ENCODE results near the gene PTGS1.
"Not testable (repeated sequence)": the region's sequence is repeated elsewhere in the genome, so short reads cannot be mapped to it uniquely, and the experiment has no call there.

The PTGS1 gene

DNA sequence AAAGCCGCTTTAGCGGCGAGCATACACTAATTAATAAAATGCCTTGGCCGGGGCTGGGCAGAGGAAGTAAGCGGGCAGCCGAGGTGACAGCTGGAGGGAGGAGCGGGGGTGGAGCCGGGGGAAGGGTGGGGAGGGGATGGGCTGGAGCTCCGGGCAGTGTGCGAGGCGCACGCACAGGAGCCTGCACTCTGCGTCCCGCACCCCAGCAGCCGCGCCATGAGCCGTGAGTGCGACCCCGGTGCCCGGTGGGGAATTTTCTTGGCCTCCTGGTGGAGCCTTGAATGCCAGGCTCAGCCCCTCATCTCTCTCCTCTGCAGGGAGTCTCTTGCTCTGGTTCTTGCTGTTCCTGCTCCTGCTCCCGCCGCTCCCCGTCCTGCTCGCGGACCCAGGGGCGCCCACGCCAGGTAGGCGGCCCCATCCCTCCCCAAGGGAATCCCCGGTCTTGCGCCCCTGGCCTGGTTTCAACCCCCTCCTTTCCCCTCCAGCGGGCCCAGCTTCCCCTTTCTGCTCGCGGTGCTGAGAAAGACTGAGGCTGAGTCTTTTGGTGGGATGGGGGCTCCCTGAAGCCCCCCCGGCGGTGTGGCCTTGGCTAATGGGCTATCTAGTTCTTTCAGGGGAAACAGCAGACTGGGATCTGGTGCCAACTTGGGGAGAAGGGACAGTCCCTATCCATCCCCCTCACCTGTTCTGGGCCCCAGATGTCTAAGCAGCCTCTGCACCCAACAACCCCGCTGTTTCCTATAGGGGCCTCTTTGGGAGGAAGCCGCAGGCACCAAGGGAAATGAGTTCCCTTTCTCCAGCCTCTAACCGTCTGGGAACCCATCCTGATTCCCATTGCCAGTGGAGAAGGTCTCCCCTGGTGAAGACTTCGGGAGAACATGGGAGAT is at the start of gene PTGS1:
Gene PTGS1, plus strand, starts transcription at position 156 of the 887 bp plus-strand sequence. Its CDS starts 61 bp downstream, at position 217.
- no peak for DNase-seq (ENCODE audit: low read depth in 2 of 2)

DNA sequence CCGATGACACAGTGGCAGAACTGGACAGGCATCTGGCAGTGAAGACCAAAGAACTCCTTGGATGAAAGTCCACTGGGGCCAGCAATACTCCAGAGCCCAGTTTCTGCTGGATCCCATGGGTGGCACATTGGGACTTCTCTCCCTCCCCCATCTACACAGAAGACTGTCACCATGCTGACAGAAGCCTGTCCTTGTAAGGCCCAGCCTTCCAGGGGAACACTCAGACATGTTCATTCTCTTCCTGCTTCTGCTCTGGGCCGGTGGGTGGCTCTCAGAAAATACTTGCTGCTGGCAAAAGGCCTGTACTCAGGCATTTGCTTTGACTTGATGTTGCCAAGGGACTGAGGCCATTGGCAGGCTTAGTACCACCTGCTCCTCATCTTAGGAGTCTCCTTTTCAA is 48.3 kb upstream of the PTGS1 start:
- DNase-seq (ENCODE audit: low read depth in 2 of 2): no peak

DNA sequence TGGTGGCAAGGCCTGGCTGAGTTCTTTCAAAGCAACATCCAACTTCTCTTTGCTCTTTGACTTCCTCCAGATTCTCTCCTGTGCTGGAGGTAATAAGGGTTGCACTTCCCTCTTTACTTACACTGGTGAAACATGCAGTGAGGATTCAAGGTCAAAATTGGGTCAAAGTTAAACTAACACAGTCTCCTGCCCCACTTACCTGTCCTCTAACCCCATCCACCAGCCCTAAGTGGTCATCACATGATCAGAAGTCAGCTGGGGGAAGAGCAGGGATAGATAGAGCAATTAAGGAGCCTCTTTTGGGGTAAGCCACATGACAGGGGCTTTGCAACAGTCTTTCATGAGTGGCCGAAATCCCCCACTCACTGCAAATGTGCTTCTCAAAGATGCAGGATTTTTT is 46.2 kb upstream of the PTGS1 start:
- not testable (repeated sequence) for DNase-seq (ENCODE audit: low read depth in 2 of 2)

DNA sequence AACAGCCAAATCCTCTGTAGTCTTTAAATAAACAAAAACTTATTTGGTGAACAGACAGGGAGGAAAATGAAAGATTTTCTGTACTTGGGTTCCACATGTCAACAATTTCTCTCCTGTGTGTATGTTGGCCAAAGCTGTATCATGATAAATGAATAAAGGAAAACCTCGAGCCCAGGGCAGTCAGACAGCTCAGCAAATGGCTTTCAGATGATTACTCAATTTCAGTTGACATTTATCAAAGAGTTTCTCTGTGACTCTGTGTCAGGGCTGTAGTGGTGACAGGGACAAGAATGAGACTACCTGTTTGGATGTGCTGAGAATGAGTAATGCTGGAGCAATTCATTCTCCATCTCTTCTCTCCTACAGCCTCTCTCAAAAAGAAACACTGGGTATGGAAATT is 45.7 kb upstream of the PTGS1 start:
- no peak for DNase-seq (ENCODE audit: low read depth in 2 of 2)

DNA sequence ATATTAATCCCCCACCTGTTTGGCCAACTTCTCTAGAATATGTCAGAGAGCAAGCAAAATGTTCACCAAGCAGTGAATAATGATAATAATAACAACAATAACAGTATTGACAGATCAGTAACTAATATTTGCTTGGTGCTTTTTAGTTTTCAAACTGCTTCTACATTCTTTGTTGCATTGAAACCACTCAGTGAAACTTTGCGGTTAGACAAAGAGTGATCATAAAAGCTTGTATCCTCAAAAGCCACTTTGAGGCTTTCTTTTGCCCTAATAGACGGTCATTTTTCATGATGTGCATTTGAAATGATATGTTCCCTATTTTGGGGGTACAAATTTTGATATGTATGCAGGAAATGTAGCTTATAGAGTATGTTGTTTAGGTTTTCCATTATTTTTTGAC is 43.6 kb upstream of the PTGS1 start:
- DNase-seq (ENCODE audit: low read depth in 2 of 2): no peak

DNA sequence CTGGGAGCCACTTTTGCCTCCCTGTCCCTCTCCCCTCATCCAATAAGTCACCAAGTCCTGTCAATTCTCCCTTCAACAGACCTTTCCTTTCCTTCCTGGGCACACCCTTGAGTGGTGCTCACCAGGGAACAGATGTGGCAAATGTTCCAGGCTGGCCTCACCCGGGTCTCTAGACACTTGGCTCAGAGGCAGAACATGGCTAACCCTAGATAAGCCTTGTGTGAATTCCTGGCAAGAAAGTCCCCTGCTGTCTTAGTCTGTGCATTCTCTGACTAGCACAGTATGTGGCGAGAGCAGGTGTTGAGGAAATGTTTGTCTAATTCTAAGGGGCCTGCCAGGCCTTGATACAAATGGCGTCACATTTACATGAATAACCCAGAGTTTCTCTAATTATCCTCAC is 41.2 kb upstream of the PTGS1 start:
- no peak for DNase-seq (ENCODE audit: low read depth in 2 of 2)

DNA sequence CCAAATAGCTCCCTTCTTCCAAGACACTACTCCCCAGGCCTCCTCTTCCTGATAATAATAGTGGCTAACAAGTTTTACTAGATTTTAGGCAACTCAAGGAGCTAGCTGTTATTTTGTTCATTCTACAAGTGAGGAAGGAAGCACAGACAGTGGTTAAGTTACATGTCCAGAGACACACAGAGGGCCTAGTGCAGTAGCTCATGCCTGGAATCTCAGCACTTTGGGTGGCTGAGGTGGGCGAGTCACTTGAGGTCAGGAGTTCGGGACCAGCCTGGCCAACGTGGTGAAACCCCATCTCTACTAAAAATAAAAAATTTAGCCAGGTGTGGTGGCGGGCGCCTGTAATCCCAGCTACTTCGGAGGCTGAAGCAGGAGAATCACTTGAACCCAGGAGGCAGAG is 40.4 kb upstream of the PTGS1 start:
- DNase-seq (ENCODE audit: low read depth in 2 of 2): not testable (repeated sequence)

DNA sequence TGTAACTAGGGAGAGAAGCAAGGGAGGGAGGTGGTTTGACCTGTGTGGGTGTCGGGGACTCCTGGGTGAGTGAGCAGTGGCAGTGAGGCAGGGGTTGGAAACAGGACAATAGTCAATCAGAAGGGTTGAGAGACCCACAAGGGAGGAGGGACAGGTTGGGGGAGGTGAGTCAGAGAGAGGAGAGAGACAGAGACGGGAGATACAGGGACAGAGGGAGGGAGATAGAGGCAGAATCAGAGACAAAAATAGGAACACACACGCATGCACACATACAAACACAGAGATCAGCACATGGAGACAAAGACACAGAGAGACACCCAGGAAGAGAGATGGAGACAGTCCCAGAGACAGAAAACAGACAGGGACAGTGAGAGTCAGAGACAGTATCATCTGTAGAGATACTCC is 39.3 kb upstream of the PTGS1 start:
- DNase-seq (ENCODE audit: low read depth in 2 of 2): no peak

DNA sequence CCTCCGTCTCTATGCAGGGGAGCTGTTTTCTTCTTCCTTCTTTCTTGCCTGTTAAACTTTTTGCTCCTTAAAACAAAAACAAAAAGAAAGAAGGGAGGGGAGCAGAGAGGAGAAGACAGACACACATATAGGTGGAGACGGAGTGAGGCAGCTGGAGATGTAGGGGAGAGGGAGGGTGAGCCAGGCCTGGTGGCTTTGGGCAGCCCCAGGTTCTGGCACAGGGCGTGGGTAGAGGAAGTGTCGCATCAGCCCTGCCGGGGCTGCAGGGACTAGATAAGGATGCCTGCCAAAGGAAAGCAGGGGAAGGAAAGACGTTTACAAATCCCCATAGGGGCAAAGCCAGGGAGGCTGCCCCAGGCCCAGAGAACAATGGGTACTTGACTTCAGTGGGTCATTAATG is 38.7 kb upstream of the PTGS1 start:
- DNase-seq (ENCODE audit: low read depth in 2 of 2): no peak

DNA sequence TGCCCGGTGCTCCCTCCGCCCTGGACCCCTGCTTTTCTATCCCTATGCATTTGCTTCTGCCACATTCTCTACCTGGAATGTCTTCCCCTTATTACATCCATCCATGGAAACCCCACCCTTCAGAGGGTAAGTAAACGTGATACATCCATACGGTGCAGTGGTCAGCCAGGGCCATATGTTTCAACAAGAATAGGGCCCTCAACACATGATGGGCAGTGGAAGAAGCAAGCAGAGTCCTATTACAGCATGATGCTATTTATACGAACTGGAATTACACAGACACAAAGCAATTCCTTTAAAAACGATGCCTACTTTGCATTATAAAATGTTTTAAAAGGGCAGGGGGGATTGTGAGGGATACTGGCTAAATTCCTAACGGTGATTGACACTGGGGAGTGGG is 38.2 kb upstream of the PTGS1 start:
- DNase-seq (ENCODE audit: low read depth in 2 of 2): no peak

DNA sequence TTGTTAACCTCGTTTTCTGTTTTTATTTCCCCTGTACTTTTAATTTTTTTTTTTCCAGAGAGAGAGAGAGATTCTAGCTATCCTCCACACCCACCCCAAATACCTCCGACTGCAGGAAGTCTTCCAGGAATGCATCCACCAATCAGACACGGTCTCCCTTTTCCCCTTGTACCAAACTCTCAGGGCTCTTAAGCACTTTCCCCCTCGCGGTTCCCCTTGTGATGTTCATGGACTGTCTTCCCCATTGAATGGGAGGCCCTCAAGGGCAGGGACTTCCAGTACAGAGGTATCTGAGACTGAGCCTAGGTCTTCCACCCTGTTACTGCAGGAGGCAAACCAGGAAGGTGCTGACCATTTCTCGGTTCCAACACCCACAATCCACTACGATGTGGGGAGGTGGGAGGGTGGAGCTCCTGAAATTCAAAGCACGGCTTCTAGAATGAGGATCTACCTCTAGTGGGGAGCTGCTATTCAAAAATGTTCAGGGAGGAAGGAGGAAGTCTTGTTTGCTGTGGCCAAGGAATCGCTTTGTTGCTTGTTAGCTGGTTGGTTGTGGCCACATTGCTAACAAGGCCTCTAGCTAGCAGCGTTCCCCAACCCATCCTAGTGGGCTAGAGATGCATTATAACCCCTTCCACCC is 37.5 kb upstream of the PTGS1 start:
- DNase-seq (ENCODE audit: low read depth in 2 of 2): no peak

DNA sequence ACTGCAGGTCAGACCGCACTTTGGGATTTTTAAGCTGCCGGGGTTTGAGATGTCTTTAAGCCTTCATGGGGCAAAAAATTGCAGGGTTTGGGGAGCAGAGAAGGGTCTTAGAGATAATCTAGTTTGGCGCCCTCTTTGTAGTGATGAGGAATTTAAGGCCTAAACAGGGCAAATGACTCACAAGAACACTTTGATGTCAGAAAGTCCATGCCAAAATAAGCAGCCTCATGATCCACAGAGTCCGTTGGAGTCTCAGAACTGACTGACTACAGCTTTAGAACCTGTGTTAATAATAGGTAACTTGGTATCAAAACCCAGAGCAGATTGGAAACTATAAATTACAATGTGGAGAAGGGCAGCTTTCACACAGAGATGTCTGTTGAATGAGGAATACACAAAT is 35.9 kb upstream of the PTGS1 start:
- DNase-seq (ENCODE audit: low read depth in 2 of 2): no peak

DNA sequence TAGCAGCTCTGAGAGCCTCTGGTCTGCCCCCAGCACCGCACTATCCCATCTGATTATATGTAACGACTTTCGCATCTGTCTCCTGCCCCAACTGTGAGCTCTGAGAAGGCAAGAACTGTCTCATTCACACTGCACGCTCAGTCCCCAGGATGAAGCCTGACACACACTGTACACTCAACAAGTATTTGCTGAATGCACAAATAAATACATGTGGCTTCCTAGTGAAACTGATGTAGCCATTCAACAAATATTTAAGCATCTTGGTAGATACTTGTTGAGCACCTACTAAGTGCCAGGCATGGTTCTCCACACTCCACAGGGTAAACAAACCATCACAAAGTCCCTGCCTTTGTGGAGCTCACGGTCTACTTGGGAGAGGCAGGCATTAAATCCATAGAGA is 34.6 kb upstream of the PTGS1 start:
- no peak for DNase-seq (ENCODE audit: low read depth in 2 of 2)

DNA sequence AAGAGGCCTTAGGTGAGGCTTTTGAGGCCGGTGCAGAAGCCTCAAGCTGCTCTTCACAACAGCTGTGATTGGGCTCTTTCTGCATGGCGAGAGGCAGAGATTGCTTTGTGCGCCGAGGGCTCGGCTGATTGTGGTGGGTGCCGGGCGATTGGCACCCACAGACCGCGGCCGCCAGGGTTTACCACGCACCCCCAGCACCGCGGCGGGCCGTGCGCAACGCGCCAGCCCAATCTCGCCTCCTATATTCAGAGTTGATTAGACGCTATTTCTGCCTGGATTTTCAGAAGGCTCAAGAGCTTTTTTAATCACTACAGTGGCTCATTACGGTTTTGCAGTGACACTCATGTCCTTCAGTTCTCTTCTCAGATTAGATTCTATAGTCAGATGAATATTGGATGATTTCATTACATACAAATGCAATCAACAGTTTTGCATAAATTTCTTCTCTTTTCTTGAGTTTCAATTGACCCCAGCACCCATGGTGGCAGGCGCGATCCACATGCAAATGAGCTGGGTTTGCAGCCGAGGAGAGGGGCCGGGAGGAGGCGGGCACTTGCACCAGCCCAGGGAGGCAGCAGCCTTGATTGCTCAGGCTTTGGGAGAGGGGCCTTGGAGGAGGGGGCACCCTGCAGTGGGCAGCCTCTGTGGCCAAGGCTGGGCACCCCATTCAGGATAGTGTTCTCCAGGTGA is 33.8 kb upstream of the PTGS1 start:
- no peak for DNase-seq (ENCODE audit: low read depth in 2 of 2)

DNA sequence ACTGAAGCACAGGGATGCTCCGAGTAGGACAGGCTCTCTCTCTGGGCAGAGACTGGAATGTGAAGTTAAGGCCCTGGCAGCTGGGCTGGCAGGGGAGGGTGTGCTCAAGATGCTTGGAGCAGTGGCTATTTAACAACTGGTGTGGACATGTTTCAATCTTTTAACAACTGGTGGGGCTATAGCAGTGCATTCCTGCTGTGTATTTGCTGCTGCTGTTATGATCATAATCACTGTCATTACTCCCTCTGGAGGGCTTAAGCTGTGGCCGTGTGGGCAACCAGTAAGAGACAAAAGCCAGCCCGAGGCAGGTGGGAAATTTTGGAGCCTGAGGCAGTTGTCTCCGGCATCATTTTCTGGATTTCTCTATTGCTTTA is 33.3 kb upstream of the PTGS1 start:
- no peak for DNase-seq (ENCODE audit: low read depth in 2 of 2)

DNA sequence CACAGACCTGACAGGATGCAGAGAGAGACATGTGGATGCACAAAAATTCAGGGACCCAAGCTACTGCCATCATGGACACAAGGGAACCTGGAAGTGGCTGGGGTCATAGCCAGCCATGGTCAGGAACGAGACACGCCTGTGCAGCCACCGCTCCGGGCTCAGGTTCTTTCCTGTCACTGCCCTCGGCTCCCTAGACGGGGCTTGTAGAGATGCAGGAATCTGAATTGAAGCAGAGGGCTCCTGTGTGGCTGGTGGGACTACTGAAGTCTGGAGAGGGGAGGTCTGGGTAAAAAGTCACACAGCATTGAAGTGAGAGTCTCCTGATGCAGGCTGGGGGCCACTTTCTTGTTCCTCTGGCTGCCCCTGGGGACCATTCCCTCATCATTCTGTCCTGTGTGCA is 32.3 kb upstream of the PTGS1 start:
- DNase-seq (ENCODE audit: low read depth in 2 of 2): no peak

DNA sequence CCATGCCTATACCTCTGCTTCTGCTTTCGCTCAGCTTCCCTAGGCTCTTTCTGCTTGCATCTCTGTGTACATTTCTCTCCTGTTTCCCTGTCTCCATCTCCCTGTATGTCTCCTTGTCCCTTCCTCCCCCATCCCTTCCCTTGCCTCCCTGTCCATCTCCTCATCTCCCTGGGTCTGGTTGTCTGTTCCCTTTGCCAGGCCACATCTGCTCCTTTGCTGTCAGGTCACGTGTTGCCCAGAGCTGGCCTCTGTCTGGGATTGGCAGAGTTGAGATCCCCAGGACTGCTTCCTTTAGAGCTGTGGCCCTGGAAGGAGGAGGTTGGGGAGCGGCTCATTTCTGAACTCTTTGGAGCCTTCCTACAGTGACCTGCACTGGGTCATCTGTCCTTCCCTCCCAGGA is 31.8 kb upstream of the PTGS1 start:
- DNase-seq (ENCODE audit: low read depth in 2 of 2): no peak

DNA sequence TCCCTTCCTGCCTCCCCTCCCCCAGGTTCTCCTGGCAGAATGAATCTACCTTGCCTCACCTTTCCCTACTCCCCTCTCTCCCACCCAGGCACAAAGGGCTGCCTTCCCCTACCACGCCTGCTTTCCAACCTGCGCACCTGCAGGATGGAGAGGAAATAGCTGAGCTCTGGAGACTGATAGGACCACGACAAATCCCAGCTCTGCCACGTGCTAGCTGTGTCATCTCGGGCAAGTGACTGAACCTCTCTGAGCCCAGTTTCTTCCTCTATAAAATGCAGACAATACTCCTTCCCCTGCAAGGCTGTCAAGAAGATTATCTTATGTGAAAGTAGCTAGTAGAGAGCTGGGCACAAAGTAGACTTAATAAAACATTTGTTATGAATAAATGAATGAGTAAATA is 31.2 kb upstream of the PTGS1 start:
- no peak for DNase-seq (ENCODE audit: low read depth in 2 of 2)

DNA sequence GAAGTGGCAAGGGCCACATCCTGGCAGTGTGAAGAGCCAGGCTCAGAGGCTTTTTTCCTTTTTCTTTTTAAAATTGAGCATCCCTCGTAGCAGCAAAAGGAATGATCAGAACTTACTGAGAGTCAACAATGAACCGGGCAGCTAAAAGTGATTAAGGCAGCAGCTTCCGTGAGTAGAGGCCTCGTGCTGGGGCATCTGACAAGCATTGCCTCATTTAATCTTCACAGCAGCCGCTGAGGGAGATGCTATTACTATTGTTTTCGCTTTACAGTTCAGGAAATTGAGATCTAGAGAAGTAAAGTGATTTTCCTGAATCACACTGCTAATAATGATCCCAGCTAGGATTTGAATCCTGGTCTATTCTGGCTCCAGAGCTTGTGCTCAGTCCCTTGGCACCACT is 30.7 kb upstream of the PTGS1 start:
- no peak for DNase-seq (ENCODE audit: low read depth in 2 of 2)

DNA sequence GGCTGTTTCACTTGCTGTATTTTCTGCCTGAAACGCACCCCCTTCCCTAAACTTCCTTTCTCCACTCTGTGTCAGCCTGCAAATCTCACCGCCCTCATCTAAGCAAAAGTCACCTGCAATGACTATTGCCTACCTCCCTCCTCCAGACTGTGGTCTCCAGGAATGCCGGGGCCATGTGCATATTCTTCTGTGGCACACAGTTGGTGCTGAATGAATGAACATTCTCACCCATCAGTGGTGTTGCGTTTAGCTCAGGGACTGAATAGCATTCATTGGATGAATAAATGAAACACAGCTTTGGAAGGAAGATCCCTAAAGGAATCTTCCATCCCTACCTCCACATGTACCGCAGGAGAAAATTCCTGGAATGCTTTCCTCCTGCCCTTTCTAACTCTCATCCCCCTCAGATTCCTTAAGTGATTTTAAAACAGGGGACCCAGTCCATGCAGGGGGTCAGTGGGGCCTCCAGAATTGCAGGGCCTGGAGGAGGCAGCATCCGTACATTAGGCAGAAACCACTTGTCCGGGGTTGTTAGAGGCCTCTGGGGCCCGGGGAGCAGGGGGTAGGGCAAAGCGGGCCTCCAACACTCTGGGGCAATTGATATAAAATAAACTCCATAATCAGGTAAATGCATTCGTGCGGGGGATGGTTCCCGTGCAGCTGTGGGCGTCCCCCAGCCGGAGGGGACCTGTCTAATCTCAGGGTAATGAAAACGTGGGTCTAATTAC is 28.3 kb upstream of the PTGS1 start:
- no peak for DNase-seq (ENCODE audit: low read depth in 2 of 2)

DNA sequence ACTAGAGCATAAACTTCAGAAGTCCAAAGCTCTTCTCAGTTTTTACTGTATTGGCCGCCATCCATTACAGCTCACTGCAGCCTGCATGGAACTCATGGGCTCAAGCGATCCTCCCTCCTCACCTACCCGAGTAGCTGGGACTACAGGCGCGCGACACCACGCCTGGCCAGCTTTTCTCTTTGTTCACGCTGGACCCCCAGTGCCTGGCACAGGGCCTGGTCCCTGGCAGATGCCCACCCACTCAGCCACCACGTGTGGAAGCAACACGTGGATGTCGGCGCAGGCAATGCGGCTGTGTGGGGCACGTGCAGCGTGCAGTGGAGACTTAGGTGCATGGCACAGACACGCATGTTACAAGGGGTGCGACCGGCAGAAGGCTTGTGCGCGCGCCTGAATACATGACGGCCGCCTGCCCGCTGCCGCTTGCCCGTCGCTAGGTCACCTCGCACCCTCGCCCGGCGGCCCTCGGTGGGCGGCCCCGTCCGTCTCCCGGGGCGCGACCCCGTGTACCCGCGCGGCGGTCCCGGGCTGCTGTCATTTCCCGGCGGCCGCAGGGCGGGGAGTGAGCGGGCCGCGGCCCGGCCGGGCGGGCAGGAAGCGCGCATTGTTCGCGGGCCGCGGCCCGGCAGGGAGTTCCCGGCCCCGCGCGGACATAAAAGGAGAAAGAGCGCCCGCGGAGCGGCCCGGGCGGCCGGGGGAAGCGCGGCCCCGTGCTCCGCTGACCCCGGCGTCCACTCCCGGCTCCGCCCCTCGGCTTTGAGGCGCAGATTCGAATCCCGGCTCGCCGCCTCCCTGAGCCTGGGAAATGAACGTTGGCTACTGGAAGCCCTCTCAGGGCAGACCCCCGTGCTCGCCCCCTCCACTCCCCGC is 24.1 kb upstream of the PTGS1 start:
- DNase-seq (ENCODE audit: low read depth in 2 of 2): no peak

Measured in activated CD8-positive, alpha-beta memory T cell treated with anti-CD3 and anti-CD28 coated beads for 4 hours (primary cell).